Left hindlimb (tissue), 1 donor: ENCODE measurements around the gene NFATC4.

Experiments
- DNase-seq: peaks from one replicate; pipeline ENCODE4 v3.0.0-alpha.2; 2018

Gene NFATC4

DNA sequence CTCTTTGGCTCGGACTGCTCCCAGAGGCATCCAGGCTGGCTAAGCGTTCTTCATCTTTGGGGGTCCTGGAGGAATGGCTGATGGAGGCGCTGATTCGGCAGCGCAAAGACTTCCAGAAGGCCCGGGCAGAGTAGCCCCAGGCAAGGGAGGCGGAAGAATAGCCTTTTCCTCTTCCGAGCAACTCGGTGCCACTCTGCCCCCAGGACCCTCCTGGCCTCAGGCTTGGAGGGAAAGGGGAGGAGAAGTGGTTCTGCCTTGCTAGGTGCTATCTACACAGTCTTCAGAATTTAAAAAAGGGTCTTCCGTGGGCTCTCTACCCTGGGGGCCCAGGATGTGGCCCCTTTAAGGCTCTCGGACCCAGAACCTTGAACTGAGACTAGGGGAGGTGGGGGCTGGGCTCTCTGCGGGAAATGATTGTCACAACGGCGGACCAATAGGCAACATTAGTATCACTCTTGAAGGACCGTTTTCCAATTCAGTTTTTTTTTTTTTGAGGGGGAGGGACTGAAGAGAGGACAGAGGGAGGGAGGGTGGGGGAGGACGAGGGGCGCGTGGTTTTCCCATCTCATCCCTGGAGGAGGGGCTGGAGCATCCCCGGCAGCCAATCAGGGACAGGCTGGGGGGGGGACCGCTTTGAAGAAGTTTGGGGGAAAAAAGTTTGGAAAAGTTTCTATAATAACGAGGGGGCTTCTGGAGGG lies at the start of gene NFATC4:
Gene NFATC4 (plus strand): TSS at position 671 of the 698 bp plus-strand sequence. CDS start 157 bp downstream, outside the sequence.
- DNase-seq, result peak; percentile 95

DNA sequence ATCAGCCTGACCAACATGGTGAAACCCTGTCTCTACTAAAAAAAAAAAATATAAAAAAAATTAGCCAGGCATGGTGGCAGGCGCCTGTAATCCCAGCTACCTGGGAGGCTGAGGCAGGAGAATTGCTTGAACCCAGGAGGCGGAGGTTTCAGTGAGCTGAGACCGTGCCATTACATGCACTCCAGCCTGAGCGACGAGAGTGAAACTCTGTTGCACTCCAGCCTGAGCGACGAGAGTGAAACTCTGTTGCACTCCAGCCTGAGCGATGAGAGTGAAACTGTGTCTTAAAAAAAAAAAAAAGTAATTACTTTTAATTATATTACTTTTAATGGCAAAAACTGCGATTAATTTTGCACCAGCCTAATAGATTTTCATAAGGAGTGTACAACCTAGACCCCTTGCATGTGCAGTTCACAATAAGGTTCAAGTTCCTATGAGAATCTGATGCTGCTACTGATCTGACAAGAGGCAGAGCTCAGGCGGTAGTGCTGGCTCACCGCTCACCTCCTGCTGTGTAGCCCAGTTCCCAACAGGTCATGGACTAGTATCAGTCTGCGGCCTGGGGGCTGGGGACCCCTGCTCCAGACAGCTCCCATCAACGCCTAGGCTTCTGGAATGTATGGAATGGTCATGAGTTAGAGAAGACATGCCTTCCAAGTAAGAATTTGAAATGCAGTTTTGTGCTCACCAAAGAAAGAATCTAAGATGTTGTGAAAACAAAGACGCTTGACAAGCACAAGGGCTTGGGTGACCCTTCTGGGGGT lies 46.6 kb upstream of the NFATC4 start:
- no peak for DNase-seq

DNA sequence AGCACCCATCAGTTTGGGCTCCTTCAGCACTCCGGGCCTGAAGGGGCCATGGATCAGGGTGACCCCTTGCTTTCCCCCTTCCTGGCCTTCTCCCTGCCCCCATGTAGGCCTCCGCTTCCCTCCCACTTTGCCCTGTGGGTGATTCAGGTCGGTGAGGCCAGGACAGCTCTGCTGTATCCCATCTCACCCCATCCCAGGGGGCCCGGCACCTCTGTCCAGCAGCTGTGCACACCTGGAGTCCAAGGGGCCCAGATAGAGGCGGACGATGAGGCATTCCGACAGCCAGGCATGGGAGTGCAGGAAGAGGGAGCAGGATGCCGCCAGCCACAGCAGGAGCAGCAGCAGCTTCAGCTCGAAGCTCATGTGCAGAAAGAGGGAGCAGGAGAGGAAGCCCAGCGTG lies 45.3 kb upstream of the NFATC4 start:
- DNase-seq, result no peak

DNA sequence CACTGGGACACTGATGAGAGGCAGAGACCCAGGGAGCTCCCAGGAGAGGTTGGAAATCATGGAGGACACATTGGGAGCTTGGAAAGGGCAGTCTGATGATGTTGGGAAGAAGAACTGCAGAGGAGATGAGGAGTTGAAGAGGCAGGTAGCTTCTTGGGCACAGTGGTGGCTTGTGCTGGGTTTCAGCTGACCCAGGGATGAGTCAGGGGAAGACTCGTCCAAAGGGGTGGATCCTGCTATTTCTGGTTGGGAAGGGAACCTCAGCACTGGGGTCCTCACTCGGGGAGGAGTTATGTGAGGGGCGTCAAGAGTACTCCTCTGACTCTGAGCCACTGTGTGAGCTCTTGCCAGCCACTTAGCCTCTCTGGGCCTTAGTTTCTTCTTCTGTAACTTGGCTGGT lies 44.6 kb upstream of the NFATC4 start:
- peak; percentile 3 for DNase-seq

DNA sequence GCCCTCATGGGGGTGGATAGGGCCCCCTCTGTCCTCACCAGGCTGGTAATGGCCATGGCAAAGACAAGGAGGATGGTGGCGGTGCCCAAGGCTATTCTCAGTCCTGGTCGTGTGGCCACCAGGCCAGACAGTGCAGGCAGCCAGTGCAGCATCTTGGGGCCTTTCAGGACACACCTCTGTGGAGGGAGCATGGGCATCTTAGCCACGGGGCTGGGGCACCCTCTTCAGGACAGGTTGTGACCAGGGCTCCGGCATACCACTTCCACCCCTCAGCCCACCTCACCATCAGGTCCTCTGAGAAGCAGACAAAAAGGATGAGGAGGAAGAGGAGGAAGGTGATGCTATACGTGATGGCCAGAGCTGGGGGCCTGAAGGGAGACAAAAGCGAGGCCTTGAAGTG lies 44.0 kb upstream of the NFATC4 start:
- DNase-seq, result peak; percentile 28

DNA sequence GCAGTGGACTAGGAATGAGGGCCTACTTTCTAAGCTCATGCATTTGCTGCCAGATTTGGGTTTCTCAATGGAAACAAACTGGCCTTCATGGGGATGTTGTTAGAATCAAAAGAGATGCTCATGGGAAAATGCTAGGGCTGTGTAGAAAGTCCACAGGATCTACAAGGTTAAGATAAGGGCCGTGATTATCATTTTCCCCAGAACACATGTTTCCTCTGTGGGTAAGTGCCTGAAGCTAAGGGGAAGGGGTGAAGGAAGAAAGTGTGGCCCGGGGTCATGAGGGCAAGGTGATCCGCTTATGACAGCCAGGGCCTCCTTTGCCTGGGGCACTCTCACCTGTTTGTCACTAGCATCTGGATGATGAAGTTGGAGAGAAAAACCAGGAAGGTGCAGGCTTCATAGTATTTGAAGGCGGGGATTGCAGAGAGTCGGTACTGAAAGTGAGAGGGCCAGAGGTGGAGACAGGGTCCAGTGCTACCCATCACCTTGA lies 42.9 kb upstream of the NFATC4 start:
- no peak for DNase-seq

DNA sequence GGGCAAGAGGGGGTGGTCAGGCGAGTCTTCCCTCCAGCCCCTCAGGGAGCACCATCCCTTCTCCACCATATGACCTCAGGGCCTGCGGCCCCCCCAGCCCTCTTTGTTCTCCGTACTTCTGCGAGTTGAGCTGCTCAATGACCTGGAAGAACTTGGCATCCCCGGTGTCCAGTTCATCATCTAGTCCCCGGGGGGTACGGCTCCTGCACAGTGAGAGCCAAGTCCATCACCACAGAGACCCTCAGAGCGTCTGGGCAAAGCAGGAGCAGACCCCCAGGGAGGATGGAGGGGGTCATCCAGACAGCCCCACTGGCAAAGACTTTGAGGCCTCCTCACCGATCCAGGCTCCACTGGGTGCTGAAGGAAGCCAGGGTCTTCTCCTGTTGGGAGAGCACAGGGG lies 42.0 kb upstream of the NFATC4 start:
- DNase-seq, result peak; percentile 23

DNA sequence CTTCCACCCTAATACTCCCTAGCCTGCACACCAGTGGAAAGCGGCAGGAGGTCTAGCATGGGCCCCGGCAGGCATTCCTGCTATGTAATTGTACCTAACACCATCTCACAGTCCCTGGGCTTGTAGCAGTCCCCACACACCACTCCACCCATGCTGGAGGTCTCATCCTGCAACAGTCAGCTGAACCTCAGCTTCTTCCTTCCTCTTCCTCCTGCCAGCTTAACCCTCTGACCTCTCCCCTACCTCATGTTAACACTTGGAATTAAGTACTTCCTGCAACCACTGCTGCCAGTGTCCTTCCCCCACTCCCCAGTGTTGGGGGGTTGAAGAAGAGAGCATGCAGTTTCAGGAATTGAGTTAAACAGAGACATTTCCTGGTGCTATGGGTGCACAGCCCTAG lies 40.7 kb upstream of the NFATC4 start:
- DNase-seq, result peak; percentile 22

DNA sequence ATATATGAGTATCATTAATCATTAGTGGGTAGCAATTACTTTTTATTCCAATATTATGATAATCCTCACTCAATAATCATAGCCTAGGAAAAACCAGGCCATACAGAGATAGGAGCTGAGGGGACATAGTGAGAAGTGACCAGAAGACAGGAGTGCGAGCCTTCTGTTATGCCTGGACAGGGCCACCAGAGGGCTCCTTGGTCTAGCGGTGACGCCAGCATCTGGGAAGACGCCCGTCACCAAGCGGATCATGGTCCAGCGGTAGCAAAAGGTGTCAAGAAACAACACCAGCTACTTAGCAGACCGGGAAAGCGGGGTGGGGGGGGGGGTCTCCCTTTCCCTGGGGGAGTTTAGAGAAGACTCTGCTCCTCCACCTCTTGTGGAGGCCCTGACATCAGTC lies 40.1 kb upstream of the NFATC4 start:
- peak; percentile 32 for DNase-seq

DNA sequence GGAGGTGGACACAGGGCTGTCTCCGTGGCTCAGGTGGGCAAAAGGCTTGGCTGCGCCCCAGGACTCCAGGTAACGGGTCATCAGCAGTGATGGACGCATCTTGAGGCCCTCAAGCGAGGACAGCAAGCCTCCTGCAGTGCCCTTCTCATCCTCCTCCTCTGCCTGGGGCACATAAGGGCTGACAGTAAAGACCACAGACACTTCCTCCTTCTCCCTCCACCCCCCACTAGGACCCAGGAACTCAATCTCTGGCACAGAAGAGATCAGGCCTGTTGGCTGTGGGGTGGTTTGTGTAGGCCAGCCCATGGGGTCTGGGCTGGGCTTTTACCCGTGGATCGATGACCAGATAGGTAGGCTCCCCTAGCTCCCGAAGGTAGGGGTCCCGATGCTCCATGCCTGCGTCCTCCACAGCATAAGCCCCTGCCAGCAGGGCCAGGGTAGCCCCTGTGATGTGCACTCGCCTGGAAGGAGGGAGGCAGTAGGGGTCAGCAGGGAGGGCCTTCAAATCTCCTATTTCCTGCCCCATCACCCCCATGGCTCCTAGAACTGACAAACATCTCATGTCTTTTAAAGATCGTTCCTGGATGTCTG lies 38.8 kb upstream of the NFATC4 start:
- peak; percentile 33 for DNase-seq

DNA sequence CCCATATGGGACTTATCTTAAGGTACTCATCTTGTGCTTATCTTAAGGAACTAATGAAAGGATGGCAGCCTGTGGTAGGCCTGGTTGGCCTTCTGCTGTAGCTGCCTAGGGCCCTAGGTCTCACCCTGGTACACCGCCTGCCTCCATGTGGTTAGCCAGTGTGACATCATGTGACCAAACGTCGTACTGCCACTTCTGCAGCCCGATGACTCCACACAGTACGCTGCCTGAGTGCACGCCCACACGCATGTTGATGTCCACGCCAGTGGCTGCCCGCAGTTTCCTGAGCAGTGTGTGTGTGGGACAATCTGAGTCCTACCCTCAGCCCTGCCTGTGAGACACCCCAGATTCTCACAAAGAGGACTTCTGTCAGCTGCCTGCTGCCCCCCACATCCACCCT lies 38.2 kb upstream of the NFATC4 start:
- no peak for DNase-seq

DNA sequence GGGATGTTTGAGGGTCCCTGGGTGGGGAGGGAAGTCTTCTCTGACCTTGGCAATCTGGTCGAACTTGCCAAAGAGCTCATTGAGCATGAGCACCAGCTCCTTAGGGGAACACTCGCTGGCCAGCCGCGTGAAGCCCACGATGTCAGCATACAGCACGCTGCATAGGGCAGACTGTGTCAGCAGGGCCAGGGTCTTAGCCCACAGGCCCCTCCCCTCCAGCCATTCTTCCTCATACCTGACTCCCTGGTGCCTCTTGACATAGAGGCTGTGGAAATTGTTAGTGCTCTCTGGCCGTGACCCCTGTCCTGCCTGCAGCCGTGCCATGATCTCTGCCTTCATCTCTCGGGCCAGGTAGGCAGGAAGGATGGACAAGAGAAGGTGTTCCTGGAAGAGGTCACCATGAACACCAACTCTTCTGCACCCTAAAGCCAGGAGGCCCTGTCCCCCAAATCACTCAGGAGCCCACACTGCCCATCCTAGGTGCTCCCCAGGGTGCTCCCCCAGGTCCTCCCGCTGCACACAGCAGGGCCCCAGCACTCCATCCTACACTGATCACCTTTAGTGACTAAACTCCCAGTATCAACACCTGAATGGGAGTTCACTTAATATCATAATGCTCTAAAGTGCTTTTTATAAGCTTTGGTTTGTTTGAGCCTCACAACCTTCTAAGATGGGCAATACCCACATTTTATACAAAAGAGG lies 36.9 kb upstream of the NFATC4 start:
- DNase-seq, result no peak

DNA sequence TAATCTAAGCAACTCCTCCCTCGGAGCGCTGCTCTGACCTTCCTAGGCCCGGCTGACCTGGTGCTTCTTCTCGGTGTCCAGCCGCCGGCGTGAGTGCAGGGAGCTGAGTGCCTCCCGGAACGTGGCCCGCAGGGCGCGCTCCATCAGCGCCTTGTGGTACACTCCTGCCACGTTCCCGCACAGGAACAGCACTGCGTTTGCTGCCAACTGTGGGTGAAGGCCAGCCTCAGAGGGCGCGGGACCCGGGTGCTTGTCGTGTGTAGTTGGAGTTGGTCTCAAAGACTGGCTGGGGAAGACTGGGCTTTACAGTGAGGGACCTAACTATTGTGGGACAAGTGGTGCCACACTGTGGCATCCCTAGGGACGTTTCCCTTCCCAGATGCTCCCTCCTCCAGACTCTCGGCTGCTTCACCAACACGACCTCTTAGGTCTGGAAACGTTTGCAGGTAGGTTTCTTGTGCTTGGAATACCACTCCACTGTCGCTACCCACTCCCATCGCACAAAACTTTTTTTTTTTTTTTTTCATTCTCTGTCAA lies 36.2 kb upstream of the NFATC4 start:
- no peak for DNase-seq

DNA sequence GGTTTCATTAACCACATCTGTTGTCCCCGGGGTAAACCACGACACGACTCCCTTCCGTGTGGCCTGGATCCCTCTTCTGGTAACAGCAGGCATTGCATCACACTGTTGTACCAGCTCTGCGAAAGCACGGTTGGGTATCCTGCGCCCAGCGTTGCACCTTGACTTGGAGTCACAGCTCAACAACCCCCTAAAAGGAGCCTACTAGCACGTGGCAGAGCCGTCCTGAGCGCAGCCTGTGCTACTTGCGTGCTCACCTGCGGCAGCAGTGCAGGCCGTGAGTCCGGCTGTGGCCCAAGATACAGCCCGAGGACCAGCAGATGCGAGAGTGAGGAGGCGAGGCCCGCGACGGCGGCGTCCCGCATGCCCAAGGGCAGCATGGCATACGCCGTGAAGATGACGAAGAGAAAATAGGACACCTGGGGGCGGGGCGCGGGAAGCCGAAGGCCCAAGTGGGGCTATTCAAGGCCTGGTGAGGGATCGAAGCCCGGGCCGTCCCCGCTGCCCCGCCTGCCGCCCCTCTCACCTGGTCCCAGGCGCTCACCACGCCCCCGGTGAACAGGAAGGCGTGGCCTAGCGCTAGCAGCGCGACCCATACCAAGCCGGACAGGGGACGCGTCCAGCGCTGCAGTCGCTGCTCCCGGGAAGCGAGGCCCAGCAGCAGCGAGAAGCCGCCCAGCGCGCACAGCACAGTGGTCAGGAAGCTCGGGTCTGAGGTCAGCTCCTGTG lies 35.6 kb upstream of the NFATC4 start:
- DNase-seq, result peak; percentile 61

DNA sequence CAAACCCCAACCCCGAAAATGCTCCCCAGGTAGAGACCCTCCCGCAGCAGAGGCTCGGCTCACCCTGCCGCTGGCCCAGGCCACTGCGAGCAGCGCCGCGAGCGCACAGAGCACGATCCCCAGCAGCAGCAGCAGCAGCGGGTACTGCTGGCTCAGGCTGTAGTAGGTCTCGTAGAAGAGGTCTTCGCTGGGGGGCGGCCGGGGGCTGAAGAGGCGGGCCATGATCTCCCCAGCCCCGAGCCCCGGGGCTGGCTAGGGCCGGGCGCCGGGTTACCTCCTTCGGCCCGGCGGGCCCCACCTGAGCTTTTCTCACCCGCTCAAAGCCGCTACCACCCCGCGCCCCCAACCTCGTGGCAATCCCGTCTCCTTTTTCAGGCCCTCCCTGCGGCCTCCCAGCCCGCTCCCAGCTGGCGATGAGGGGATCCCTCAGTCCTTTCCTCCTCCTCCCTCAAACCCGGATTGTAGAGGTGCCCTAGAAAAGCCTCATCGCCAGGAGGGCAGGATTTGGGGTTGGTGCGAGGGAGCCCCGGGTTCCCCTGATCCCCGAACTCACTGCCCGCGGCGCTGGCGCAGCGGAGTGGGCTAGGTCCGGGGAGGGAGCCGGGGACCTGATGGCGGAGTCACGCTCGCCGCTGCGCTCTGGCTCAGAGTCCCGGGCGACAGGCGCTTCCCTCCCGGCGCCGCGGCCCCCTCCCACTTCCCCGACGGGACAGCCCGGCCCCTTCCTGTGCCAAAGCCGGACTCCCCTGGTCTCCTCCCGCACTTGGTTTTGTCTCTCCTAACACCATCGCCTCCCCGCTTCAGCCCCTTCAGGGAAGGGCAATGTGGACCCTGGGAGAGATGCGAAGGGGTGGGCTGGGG lies 33.3 kb upstream of the NFATC4 start, which contains the start of gene ADCY4:
Gene ADCY4 (minus strand): TSS at position 641 of the 861 bp plus-strand sequence. CDS start 419 bp downstream, at position 222.
- DNase-seq, result no peak

DNA sequence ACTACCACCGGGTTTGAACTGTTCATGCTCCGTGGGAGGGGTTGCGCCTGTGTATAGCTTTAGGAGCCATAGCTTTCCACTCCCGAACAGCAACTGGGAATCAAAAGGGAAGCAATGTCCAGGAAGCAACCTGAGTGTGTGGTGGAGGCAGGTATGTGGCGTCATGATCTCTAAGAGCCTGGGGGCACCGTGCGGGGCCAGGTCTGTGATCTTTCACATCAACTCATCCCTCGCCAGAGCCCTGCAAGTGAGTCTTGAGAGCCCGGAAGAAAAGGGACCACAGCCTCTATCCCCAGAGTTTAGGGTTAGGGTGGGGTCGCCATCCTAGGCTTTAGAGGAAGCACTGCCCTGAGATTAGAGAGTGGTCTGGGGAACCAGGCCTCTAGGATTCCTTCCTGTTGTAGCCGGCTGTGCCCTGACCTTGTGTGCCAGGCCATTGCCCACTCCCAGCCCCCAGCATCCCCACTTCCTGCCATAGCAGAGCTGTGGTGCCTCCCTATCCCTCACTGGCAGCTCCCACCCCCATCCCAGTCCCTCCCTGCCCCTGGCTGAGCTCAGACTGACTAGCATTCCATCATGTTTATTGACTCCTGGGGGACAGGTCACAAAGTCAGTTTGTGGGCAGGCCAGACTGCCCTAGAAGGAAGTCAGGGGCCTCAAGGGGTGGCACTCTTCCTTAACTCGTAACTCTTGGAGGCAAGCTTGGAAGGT lies 32.4 kb upstream of the NFATC4 start:
- DNase-seq, result no peak

DNA sequence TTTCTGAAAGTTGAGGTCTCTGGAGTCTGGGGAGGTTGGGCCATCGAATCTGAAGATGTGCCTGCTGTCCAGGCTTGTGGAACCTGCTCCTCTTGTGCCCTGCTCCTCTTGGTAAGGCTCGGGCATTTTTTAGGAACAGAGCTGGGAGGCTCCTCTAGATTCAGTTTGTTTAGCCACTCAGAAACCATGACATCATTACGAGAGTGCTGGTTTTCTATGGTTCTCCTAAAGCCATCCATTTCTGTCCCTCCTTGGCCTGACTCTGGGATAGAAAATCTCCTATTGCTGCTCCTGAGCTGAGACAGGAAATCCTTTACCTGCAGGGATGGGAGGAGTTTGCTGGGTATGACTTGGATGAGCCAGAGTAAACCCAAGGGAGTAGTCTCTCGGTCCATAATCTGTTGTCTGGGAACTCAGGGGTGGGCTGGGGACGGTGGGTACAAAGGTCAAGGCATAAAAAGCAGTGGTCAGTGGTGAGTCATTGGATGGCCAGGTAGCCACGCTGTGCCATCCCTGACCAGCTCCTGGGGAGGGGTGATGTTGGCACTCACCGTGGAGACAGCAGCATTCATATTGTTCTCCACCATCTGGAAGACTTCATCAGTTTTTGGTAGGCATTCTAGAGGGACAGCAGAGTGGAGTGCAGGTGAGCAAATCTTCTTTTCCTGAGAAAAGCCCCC lies 30.7 kb upstream of the NFATC4 start:
- DNase-seq, result no peak

DNA sequence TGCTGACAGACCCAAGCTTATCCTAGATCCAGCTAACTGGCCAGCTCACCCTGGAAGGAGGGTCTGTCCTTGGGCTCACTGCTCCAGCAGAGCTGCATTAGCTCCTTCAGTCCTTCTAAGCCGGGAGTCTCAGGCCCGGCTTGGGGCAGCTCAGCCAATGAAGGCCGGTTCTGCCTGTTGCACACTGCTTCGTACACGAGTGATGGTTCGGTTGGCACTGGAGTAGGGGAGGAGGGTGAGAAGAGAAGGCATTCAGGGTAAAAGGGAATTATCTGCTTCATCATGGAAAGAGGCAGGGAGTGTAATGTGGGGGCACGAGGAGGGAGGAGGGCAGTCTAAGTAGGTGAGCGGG lies 30.2 kb upstream of the NFATC4 start:
- no peak for DNase-seq

DNA sequence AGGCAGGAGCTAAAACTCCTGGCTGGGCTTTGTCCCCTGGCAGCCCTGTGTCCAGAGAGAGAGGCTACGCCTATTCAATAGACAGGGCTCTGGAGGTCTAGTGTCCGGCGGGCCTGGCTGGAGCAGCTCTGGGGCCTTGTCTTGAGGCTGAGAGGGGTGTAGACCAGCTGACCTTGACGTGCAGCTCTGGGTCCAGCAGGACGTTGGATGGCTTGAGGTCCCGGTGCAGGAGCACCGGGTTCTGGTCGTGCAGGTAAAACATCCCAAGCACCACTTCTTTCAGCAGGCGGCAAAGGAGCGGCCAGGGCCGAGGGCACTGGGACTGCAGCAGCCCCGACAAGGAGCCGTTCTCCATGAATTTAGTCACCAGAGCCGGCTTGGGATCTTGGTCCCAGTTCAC lies 29.1 kb upstream of the NFATC4 start:
- no peak for DNase-seq
